GM12878 (cell line): ENCODE results near the gene PPL. TPM values are rescaled to one million over a fixed set of nuclear protein-coding genes. Genes with fewer than 3 reads are reported as not detected.

Experiments
- ATAC-seq: fragments of 200-7000 bp; cut with Tn5 transposase; 3 replicates; pipeline ENCODE4 v1.9.1; 2020; ENCODE audit warnings: mild to moderate bottlenecking, moderate library complexity
- BruUV-seq: library from RNA; stranded (reverse); fragments of 400-500 nt; replicated peaks from 2 replicates; lab custom pipeline; 2021; lab: Mats Ljungman, UMichigan
- CTCF ChIA-PET: fragments of 300-600 bp; sonication (Branson Sonifier 250); formaldehyde crosslinking; extraction: SDS; loops from one replicate; lab custom pipeline; 2021; ENCODE audit warnings: inconsistent platforms; lab: Yijun Ruan, JAX
- POLR2A ChIA-PET: fragments of 350-600 bp; formaldehyde crosslinking; extraction: SDS; loops from one replicate; lab custom pipeline; 2021; ENCODE audit warnings: inconsistent platforms; lab: Charles Lee
- RAD21 ChIA-PET: fragments of 300-600 bp; sonication (Branson Sonifier 250); formaldehyde crosslinking; loops from one replicate; lab custom pipeline; 2023; ENCODE audit warnings: antibody characterized with exemption; ENCODE audit not compliant: unreplicated experiment; lab: Charles Lee
- SMC1A ChIA-PET: fragments of 300-600 bp; sonication (Branson Sonifier 250); formaldehyde crosslinking; loops from one replicate; lab custom pipeline; 2023; ENCODE audit not compliant: unreplicated experiment, uncharacterized antibody; lab: Charles Lee
- DNase-seq: peaks from one replicate; pipeline ENCODE4 v3.0.0-alpha.2; 2011; ENCODE audit warnings: low read depth, low spot score
- FAIRE-seq: peaks from 3 replicates; lab custom pipeline; 2011; peaks lifted over from hg19 to GRCh38; lab: Jason Lieb, UNC
- H2AFZ ChIP-seq: 2 replicates; pipeline ENCODE4 v1.6.0; 2011; ENCODE audit warnings: low read depth, low read length, control low read depth; ENCODE audit not compliant: control insufficient read depth
- H3K27ac ChIP-seq: 2 replicates; pipeline ENCODE4 v1.5.1; 2011; ENCODE audit warnings: control low read depth; ENCODE audit not compliant: control insufficient read depth, insufficient read depth
- H3K27me3 ChIP-seq, 2 experiments: replicated peaks in 1 of 2; 2 replicates each; pipeline versions ENCODE4 v1.6.0 to v1.6.1; 2011; ENCODE audit warnings: low read length in 1 of 2; ENCODE audit not compliant: control insufficient read depth in 2 of 2, insufficient read depth in 2 of 2
- H3K36me3 ChIP-seq, 2 experiments: 2 replicates each; pipeline ENCODE4 v1.5.1; 2011; ENCODE audit warnings: low read length in 1 of 2; ENCODE audit not compliant: control insufficient read depth in 2 of 2, insufficient read depth in 2 of 2
- H3K4me1 ChIP-seq: 2 replicates; pipeline ENCODE4 v1.6.1; 2011; ENCODE audit warnings: mild to moderate bottlenecking, low read length, moderate library complexity, mixed read lengths; ENCODE audit not compliant: control insufficient read depth, insufficient read depth
- H3K4me2 ChIP-seq: 2 replicates; pipeline ENCODE4 v1.6.0; 2011; ENCODE audit warnings: control low read depth; ENCODE audit not compliant: control insufficient read depth, insufficient read depth
- H3K4me3 ChIP-seq: fragments of 200-600 bp; sonication (generic); 2 replicates; pipeline ENCODE4 v1.5.1; 2016
- H3K79me2 ChIP-seq: 2 replicates; pipeline ENCODE4 v1.6.0; 2011; ENCODE audit warnings: low read length; ENCODE audit not compliant: control insufficient read depth, insufficient read depth
- H3K9ac ChIP-seq: 2 replicates; pipeline ENCODE4 v1.8.0; 2011; ENCODE audit warnings: low read length, control low read depth, mixed read lengths; ENCODE audit not compliant: control insufficient read depth, insufficient read depth
- H3K9me3 ChIP-seq: replicated peaks from 3 replicates; pipeline ENCODE4 v1.5.1; 2011; ENCODE audit warnings: mild to moderate bottlenecking, low read length; ENCODE audit not compliant: control insufficient read depth, insufficient read depth
- H4K20me1 ChIP-seq: 2 replicates; pipeline ENCODE4 v1.6.0; 2011; ENCODE audit not compliant: control insufficient read depth, insufficient read depth
- CEBPB ChIP-seq, 2 experiments: fragments of 150-350 bp in 1 of 2; IDR thresholded peaks; 2 replicates each; pipeline ENCODE4 v1.6.1; 2012 to 2014; ENCODE audit warnings: low read depth in 2 of 2, low read length in 2 of 2, borderline replicate concordance in 1 of 2, inconsistent platforms in 1 of 2
- CREM ChIP-seq: IDR thresholded peaks from 2 replicates; pipeline ENCODE4 v1.6.1; 2014; ENCODE audit warnings: antibody characterized with exemption, low read depth
- ESRRA ChIP-seq: IDR thresholded peaks from 2 replicates; pipeline ENCODE4 v1.6.1; 2012; ENCODE audit warnings: mild to moderate bottlenecking, low read length, improper control_type of control experiment
- NFIC ChIP-seq: IDR thresholded peaks from 2 replicates; pipeline ENCODE4 v1.6.1; 2012; ENCODE audit warnings: low read depth, mild to moderate bottlenecking, inconsistent platforms, low read length, moderate library complexity
- RELB ChIP-seq: fragments of 450-650 bp; IDR thresholded peaks from 2 replicates; pipeline ENCODE4 v1.6.1; 2017; ENCODE audit warnings: low read depth, mild to moderate bottlenecking, moderate library complexity
- USF1 ChIP-seq: IDR thresholded peaks from 2 replicates; pipeline ENCODE4 v1.6.1; 2011; ENCODE audit warnings: borderline replicate concordance, low read depth, mild to moderate bottlenecking, moderate library complexity, mixed read lengths, low read length; ENCODE audit not compliant: insufficient read depth; ENCODE audit errors: extremely low read length
- ZSCAN29 ChIP-seq: fragments of 450-650 bp; IDR thresholded peaks from 2 replicates; pipeline ENCODE4 v1.6.1; 2017; ENCODE audit warnings: mild to moderate bottlenecking, moderate library complexity
- WGBS: methylation state at CpG from one replicate; pipeline ENCODE4 v1.1.6; 2016; ENCODE audit warnings: low lambda C conversion rate; ENCODE audit not compliant: insufficient replicate concordance, insufficient coverage; ENCODE audit errors: missing lambda C conversion rate; 5-methylcytosine and 5-hydroxymethylcytosine counted together
- in situ Hi-C: fragments of 300-500 bp; cut with MboI; formaldehyde crosslinking; loops from 9 replicates; pipeline ENCODE4 v1.14.3; 2018; ENCODE audit warnings: mixed read lengths
- intact Hi-C: fragments of 100-400 bp; cut with micrococcal nuclease; formaldehyde crosslinking; loops from one replicate; pipeline ENCODE4 v1.14.2; 2022; ENCODE audit not compliant: unreplicated experiment
- polyA plus RNA-seq, 11 experiments: library from polyadenylated mRNA; depleted of rRNA in 4 of 11; unstranded in 6 of 11; stranded (reverse) in 5 of 11; fragments of >200 nt; fragmentation: Nextera tagmentation in 4 of 11; fragmentation: Illumina TruSeq in 1 of 11; extraction: Ambion mirVana in 4 of 11; extraction: Trizol in 1 of 11; gene quantifications; 1 replicate in 1 of 11; 2 replicates in 10 of 11; pipeline versions ENCODE4 v1.2.1 to v1.2.3, GENCODE V29; 2011 to 2016; ENCODE audit warnings: inconsistent platforms in 2 of 11, missing spikeins in 2 of 11, low read depth in 1 of 11
- total RNA-seq, 4 experiments: library from RNA; depleted of rRNA in 3 of 4; stranded (reverse); fragments of >200 nt in 3 of 4; fragmentation: Illumina TruSeq in 1 of 4; extraction: Trizol in 1 of 4; gene quantifications; 2 replicates each; pipeline versions ENCODE4 v1.2.1 to v1.2.3, GENCODE V29; 2013 to 2021

PPL gene
- total and polyA plus RNA-seq, 10 of the 15 experiments (the other 5 are each of a cell fraction or from before 2014, with no cell fraction given) = 0.03 to 0.47 (median 0.05) TPM; not detected in 2

GRCh38 chr16:4860727-4861342 lies 76.1 kb downstream of the PPL start:
- DNase-seq = no peak
- ChIA-PET CTCF (interaction anchor here (0.6 to 1.4 kb wide), 2 partner anchors 56 to 96 kb away, joined by 3 to 4 read pairs; no protein-coding TSS in a partner anchor), RAD21 (interaction anchor here (0.6 kb wide), 1 partner anchor 140 kb away, joined by 3 read pairs; no protein-coding TSS in a partner anchor), SMC1A (no interaction called here), POLR2A (no interaction called here)
- no peak for ATAC-seq
- H3K4me3 ChIP-seq = no peak overlapping the region
- H3K4me2 ChIP-seq = no peak overlapping the region
- no peak overlapping the region for H3K27ac ChIP-seq
- H3K4me1 ChIP-seq = no peaks in the 10 kb centered on the region
- no peak for FAIRE-seq
- H2AFZ ChIP-seq = no peak overlapping the region
- WGBS = 98% methylated on average over 14 of the region's 14 CpGs
- no TSS peak for BruUV-seq
- peaks cover 20 to 21% of the 10 kb centered on the region in 2 experiments; a peak in 3 of 4 replicates for H3K36me3 ChIP-seq
- H4K20me1 ChIP-seq = no peaks in the 10 kb centered on the region
- H3K9me3 ChIP-seq = no peaks in the 10 kb centered on the region
- no peak for TF ChIP-seq ZSCAN29
- no peak for TF ChIP-seq ESRRA
- TF ChIP-seq USF1 = no peak
- no peaks in the 10 kb centered on the region for H3K27me3 ChIP-seq
- no peaks in the 10 kb centered on the region; the same call in none of the 2 replicates for H3K79me2 ChIP-seq
- in situ Hi-C loops = no loop called here
- no peak overlapping the region for H3K9ac ChIP-seq
- intact Hi-C loops = no loop called here

GRCh38 chr16:4859900-4860255 lies 77.1 kb downstream of the PPL start:
- ChIA-PET RAD21 (interaction anchor here (0.6 kb wide), 1 partner anchor 139 kb away, joined by 3 read pairs; no protein-coding TSS in a partner anchor), SMC1A (no interaction called here), POLR2A (no interaction called here)
- H3K4me2 ChIP-seq = no peak overlapping the region
- no peak overlapping the region for H3K4me3 ChIP-seq
- 95% methylated on average over 10 of the region's 10 CpGs for WGBS
- no peak overlapping the region for H3K27ac ChIP-seq
- H3K9ac ChIP-seq = no peak overlapping the region
- BruUV-seq = no TSS peak
- intact Hi-C loops = no loop called here
- FAIRE-seq (no peak), ATAC-seq (no peak)
- H3K79me2 ChIP-seq = no peaks in the 10 kb centered on the region; the same call in 1 of the 2 replicates
- in situ Hi-C loops = no loop called here
- TF ChIP-seq NFIC (no peak), RELB (no peak), CREM (no peak), CEBPB (IDR thresholded peaks at IDR 0.05; ENCODE audit: borderline replicate concordance in 1 of 2, low read depth in 2 of 2, low read length in 2 of 2) (no peak)
- TF ChIP-seq, all 136 proteins: peak for 0
- H2AFZ ChIP-seq = no peak overlapping the region
- no peaks in the 10 kb centered on the region for H3K4me1 ChIP-seq
- H3K9me3 ChIP-seq = no peaks in the 10 kb centered on the region
- CTCF ChIA-PET = no interaction called here
- H3K27me3 ChIP-seq = no peaks in the 10 kb centered on the region
- H4K20me1 ChIP-seq = no peaks in the 10 kb centered on the region
- no peak for DNase-seq
- peaks cover 22 to 29% of the 10 kb centered on the region in 2 experiments; a peak in 3 of 4 replicates for H3K36me3 ChIP-seq
